ENCODE data around the gene TNP2. TPM values are rescaled to one million over a fixed set of nuclear protein-coding genes. Genes with fewer than 3 reads are reported as not detected.

The TNP2 gene
- total RNA-seq, 1 experiment from 2014 or later = not detected

DNA sequence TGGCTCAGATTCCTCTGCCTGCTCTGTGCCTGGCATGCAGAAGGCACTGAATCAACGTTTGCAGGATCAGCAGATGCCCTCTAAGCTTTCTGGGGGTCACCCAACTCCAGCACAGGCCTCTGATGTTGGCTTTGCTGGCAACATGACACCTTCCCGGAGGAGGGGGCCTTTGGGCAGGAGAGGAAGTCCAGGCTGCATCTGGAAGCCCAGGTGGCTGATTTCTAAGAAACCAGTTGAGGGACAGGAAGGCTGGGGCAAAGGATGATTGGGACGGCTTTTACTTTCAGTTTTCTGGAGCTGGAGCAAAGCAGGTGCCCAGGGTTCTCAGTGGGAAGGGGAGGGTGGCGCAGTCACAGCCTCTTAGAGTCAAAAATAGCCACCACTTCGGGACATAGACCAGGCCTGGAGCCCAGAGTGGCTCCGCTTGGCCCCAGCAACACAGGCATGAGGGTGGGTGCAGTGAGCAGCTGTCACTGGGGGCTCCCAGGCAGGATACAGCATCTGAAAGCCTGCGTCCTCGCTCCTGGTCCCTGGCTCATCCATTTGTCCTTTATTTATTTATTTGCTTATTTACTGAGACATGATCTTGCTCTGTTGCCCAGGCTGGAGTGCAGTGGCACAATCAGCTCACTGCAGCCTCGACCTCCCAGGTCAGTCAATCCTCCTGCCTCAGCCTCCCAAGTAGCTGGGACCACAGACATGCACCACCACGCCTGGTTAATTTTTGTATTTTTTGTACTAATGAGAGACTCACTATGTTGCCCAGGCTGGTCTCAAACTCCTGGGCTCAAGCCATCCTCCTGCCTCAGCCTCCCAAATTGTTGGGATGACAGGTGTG lies 28.3 kb downstream of the TNP2 start:
- DNase-seq (ENCODE audit: low read depth) = no peak

DNA sequence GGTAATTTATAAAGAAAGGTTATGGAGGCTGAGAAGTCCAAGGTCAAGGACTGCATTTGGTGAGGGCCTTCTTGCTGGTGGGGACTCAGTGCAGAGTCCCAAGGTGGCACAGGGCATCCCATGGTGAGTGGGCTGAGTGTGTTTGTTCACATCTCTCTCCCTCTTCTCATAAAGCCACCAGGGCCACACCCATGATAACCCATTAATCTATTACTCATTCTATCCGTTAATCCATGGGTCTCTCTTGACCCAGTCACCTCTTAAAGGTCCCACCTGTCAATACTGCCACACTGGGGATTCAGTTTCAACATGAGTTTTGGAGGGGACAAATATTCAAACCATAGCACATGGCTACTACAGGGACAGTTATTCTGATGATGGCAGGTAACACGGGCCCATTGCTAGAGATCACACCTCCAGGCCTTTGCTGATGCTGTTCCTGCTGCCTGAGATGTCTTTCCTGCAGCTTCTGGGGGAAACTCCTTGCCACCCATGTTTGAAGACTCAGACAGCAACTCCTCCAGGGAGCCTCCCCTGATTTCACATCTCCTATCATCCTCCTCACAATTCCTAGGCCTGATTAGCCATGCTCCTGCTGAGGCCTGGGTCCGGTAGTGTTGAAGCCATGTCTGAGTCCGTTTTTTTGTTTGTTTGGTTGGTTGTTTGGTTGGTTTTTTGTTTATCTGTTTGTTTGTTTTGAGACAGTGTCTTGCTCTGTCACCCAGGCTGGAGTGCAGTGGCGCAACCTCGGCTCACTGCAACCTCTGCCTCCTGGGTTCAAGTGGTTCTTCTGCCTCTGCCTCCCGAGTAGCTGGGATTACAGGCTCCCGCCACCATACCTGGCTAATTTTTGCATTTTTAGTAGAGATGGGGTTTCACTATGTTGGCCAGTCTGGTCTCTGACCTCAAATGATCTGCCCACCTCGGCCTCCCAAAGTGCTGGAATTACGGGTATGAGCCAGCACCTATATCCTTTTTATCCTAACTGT lies 29.2 kb downstream of the TNP2 start:
- no peak for DNase-seq (ENCODE audit: low read depth)

DNA sequence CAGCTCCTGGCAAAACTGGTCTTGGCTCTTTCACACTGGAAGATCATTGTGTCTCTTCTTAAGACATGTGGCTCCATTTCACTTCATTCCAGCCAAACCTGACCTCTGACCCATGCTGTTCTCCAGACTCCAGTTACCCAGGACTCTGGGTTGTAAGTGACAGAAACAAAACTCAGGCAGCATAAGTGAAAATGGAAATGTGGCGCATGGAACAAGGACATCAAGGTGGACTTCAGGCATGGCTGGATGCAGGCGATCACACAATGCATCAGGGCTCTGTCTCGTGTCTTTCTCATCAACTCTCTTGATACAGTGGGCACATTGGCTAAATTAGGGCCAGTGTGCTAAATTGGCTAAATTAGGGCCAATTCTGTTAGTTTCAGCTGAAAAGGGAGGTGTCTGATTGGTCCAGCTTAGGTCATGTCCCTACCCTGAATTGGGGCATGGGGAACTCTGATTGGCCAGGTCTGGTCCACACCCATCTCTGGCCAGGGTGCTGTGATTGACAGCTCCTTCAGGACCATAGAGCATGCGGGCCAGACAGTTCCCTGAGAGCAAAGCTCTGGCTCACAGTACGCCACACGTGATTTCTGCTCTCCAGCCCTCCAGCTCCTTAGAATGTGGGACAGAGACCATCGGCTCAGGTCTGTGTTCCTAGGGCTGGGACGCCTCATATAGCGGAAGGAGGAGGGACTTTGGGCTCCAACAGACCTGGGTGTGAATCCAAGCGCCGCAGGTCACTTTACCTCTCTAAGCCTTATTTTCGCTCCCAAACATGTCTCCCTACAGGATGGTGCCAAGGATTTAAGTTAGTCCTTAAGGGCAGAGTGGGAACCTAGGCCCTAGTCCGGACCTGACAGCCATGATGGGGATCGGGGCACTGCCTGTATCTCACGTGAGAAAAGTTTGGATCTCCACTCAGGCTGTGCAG lies 30.6 kb downstream of the TNP2 start:
- DNase-seq (ENCODE audit: low read depth) = no peak

DNA sequence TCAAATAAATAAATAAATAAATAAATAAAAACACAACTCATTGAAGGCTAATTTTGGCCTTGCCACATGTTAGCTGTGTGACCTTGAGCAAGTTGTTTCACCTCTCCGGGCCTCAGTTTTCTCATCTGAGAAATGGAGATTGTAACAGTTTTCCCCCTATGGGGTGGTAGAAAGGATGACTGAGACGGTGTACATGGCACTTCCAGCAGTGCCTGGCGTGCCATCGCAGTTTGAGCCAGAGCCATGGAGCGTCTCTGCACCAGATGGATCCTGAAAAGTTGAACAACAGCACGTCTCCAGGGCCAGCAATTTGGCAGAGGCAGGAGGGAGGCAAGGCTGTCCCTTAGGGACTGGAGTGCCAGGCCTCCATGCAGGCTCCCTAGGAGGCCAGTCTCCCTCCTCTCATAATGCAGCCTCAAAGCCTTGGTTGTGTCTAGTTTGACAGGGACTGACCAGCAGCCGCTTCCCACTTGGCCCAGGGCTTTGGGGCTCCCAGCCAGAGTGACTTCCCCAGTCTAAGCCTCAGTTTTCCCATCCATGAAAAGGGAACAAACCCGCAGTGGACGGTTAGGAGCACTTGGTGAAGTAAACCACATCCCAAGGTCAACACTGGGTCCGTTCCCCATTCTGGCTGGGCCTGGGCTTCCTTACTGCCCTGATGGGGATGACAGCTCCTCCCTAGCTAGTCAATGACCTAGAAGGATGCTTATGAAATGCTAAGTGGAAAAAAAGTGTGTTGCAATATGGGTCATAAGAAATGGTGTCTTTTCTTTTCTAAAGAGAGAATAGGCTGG lies 32.5 kb downstream of the TNP2 start:
- no peak for DNase-seq (ENCODE audit: low read depth)

DNA sequence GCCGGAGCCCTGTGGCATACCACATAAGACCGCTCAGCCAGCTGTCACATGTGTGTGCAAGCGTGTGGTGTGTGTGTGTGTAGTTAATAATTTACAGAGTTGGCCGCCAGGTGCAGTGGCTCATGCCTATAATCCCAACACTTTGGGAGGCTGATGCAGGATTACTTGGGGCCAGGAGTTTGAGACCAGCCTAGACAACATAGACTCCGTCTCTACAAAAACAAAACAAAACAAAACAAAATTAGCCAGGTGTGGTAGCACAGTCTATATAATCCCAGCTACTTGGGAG lies 33.5 kb downstream of the TNP2 start:
- DNase-seq (ENCODE audit: low read depth) = no peak

DNA sequence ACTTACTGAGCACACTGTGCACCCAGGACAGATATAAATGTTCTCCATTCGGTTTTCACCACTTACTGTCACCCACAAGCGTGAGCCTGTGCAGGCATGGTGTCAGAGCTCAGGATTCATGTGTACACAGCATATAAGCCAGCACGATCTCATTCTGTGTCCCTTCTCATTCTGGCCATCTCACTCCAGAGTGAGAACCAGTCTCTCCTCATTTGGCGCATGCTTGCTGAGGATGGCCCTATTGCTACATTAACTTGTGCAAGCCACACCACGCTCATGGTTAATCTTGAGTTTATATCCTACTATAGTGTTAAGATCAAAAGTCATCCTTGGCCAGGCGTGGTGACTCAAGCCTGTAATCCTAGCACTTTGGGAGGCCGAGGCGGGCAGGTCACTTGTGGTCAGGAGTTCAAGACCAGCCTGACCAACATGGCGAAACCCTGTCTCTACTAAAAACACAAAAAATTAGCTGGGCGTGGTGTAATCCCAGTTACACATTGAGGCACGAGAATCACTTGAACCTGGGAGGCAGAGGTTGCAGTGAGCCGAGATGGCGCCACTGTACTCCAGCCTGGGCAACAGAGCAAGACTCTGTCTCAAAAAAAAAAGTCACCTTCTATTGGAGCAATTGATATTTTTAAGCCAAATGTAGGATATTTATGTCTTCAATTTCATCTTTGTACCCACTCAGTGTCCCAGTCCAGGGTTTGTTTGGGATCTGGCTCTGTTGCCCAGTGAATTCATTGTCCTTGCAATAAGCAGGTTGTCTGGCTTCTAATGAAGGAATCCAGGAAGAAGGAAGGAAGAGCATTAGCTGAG lies 34.0 kb downstream of the TNP2 start:
- peak; percentile 65 for DNase-seq (ENCODE audit: low read depth)

DNA sequence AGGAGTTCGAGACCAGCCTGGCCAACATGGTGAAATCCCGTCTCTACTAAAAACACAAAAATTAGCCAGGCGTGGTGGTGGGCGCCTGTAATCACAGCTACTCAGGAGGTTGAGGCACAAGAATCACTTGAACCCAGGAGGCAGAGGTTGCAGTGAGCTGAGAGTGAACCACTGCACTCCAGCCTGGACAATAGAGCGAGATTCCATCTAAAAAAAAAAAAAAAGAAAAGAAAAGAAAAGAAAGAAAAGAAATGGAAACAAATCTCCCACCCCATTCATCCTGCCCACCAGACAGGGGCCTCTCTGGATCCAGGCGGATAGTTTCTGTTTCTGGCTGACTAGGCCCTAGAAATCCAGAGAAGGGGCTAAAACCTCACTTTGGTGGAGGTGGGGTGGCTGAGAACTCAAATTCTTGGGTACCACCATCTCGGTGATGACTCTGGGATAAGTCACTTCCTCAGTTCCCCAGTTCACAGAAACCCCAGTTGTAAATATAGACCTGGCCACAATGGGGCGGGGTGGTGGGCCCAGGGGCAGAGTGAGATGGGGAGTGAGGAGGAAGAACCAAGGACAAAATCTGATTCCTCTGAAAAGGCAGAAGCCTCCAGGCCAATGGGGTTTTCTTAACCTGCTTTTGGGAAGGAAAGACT lies 35.3 kb downstream of the TNP2 start:
- no peak for DNase-seq (ENCODE audit: low read depth)

DNA sequence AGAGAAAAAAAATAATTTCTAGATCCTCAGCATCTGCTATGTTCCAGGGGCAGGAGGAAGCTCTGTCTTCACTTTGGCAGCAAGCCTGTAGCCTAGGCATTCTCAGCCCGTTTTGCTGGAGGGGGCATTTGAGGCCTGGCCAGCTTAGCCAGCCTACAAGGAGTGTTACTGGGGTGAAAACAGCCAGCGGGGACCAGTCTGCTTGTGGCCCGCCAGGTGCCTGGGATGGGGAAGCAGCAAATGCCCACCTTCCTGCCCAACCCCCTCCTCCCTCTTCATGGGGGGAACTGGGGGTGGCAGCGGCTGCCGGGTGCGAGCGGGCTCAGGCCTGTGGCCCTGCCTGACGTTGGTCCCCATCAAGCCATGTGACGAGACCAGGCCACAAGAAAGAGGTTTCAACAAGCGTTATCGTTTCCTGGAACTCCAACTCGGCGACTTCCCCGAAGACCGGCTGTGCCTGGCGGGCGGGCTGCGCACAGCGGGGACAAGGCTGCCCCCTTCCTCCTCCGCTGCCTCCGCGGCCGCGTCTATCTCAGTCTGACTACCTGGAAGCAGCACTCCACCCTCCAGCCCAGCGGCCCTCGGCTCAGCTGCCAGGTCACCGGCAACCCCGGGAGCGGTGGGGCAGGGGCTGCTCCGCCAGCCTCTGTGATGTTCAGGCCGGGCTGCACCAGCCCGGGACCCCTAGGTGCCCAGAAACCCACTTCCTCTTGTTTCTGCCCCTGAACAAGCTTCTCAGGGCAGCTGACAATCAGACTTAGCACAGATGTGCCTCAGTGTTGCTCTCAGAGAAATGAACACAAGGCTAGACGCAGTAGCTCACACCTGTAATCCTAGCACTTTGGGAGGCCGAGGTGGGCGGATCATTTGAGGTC lies 36.0 kb downstream of the TNP2 start:
- DNase-seq (ENCODE audit: low read depth) = no peak

DNA sequence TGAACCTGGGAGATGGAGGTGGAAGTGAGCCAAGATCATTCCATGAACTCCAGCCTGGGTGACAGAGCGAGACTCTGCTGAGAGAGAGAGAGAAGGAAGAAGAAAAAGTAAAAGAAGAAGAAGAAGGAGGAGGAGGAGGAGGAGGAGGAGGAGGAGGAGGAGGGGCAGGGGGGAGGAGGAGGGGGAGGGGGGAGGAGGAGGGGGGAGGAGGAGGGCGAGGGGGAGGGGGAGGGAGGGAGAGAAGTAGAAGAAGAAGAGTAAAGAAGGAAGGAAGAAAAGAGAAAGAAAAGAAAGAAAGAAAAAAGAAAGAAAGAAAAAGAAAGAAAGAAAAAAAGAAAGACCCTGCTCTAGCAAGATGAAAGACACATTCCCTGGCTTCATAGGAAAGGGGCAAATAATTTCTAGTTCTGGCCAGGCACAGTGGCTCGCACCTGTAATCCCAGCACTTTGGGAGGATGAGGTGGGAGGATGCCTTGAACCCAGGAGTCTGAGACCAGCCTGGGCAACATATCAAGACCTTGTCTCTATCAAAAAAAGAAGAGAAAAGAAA lies 36.7 kb downstream of the TNP2 start:
- no peak for DNase-seq (ENCODE audit: low read depth)

DNA sequence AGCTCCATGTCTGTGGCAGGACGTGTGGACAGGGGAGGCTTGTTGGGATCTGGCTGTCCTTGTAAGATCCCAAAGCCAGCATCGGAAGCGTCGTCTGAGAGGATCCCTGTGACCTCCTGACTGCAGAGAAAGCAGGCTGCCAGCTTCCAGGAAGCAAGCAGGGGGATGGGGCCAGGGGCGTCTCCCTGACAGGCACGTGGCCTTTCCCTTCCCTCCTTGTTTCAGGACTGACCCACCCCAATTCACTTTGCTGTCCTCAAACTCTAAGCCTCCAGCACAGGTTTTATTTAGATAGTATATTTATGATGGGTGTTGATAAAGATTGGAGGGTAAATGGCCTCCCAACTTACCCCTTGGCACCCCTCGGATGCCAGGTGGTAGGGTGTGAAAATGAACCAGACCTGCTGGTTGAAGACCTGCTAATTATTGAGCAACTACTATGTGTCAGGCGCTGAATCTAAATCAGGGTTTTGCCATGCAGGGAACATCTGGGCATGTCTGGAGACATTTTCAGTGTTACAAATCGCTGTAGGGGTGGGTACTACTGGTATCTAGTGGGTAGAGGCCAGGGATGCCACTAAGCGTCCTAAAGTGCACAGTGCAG lies 37.7 kb downstream of the TNP2 start:
- DNase-seq (ENCODE audit: low read depth) = no peak

DNA sequence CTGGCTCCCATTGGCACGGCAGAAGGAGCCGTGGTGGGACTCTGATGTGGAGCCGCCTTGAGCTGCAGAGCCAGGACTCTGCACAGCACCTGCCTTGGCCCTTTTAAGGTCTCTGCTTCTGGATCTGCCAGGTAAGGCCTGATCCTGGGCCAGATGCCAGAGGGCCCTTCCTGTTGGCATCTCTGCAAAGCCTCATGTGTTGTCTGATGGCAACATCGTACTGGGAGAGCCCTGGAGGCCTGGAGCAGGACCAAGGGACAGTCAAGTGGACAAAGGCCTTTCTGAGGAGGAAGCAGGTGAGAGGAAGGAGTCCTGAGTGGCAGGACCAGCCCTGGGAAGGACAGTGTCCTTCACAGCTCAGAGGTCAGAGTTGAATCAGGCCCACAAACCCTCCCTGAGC lies 39.2 kb downstream of the TNP2 start:
- DNase-seq (ENCODE audit: low read depth) = no peak

DNA sequence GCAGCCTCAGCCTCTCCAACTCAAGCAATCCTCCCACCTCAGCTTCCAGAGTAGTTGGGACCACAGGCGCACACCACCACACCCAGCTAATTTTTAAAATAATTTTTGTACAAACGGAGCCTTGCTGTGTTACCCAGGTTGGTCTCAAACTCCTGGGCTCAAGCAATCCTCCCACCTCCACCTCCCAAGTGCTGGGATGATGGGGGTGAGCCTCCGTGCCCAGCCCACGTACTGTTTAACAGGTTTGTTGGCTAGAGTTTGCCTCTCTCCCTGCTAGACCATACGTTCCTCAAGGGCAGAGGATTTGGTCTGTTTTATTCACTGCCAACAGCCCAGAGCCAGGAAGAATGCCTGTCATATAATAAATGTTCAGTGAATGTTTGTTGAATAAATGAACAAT lies 39.7 kb downstream of the TNP2 start:
- DNase-seq (ENCODE audit: low read depth) = no peak

DNA sequence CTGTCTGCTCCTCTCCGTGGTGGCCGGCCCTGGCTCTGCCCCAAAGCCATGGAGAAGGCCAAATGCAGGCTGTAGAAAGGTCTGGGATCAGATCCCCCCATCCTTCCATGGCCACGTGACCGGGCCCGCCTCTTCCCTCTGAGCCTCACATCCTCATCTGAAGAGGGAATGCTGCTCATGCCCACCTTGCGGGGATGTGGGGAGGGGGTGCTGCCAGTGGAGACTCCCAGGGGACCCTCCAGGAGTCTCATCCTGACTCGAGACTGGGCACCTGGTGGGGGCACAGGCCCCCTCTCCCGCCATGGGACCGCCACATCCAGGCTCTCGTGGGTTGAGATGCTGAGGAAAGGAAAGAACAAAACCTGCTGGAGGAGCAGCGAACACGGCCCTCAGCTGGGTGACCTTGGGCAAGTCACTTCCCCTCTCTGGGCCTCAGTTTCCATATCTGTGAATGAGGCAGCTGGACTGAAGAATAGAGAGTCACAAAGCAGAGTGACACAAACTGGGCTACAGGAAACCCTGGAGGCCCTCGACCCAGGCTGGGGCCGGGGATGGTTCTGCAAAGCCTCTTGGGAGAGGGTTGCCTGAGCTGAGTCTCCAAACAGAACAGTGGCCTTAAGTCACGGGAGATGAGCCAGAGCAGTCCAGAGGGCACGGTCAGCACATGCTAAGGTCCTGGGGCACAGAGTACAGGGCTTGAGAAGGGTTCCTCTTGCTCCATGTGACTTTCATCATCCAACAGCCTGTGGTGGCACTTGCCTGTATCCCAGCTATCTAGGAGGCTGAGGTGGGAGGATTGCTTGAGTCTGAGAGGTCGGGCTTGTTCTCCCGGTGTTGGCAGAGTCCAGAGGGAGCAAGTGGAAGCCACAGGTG lies 43.2 kb downstream of the TNP2 start:
- no peak for DNase-seq (ENCODE audit: low read depth)

DNA sequence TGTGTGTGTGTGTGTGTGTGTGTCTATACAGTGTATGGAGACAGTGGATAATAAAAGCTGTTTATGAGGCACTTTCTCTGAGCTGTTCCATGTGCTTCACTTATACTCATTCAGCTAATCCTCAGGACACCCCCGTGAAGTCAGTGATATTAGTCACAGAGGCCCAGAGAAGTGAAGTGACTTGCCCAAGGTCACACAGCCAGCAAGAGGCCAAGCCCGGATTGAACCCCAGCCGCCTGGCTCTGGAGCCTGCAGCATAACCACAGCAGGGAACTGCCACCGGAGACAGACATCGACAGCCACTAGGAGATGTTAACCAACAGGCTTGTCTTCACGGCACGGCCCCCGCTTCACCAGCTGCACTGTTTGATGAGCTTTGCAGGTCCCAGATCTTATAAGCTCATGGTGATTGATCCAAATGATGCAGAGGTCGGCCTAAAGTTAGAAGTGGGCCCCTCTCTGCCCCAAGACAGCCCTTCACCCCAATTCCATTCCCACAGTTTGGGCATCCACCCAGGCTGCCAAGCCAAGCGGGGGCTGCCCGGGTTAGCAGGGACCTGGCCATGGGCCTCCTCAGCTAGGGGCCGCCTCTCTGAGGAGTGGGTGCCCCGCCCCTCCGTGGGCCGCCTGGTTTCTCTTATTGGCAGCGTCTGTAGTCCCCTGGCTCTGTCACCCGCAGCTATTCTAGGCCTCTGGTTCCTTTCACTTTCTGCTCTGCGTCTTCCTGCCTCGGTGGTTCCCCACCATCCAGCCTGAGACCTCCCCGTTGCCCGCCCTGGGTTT lies 44.0 kb downstream of the TNP2 start:
- DNase-seq (ENCODE audit: low read depth) = no peak

DNA sequence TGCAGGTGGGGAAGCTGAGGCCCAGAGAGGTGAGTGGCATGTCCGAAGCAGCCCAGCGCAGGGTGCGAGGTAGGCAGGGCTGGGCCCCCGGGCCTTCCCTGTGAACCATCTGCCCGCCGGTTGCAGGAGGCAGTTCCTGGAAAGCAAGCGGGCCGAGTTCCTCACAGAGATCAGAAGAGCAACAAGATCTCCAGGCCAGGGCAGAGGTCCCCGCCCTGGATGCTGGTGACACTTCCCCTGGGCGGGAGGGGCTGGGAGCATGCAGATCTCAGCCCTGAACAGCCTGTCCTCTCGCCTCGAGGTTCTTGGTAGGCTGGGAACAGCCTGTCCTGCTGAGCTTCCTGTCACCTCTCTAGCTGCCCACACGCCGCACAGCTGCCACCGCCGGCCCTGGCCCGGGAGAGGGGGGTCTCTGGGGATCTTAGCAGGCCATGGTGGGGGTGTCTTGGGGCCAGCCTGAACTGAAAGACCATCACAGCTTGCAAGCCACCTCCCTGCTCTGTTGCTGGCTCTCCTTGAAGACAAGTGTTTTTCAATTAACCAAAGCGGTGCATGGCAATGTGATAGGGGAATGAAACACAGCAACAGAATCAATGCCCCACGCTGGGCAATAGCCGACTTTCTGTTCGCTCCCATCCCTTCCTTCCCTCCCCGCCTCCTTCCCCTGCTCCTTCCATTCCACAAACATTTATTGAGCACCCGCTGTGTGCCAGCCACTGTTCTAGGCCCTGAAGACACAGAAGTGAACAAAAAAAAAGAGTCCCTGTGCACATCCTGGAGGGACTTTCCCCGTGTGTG lies 44.8 kb downstream of the TNP2 start:
- no peak for DNase-seq (ENCODE audit: low read depth)

Measured in LHCN-M2 (cell line).